Cardiac muscle cell (in vitro differentiated cells and primary cell): ENCODE results near the gene ZNF726. TPM values are rescaled to one million over a fixed set of nuclear protein-coding genes. Genes with fewer than 3 reads are reported as not detected.
"Not testable (repeated sequence)": the region's sequence is repeated elsewhere in the genome, so short reads cannot be mapped to it uniquely, and the experiment has no call there.

Source experiments
- DNase-seq, 2 donors: peaks; one replicate each; pipeline versions ENCODE4 v3.0.0 to v3.0.0-alpha.2; 2010 to 2017; ENCODE audit warnings: low read depth in 1 of 2, low spot score in 1 of 2
- H3K27ac ChIP-seq: fragments of 200-600 bp; sonication (generic); 2 replicates; pipeline ENCODE4 v1.5.1; 2016
- H3K27me3 ChIP-seq: fragments of 200-600 bp; sonication (generic); 2 replicates; pipeline ENCODE4 v1.6.0; 2016; ENCODE audit warnings: control low read depth
- H3K36me3 ChIP-seq: fragments of 200-600 bp; sonication (generic); 2 replicates; pipeline ENCODE4 v1.5.1; 2016; ENCODE audit warnings: control low read depth
- H3K4me1 ChIP-seq: fragments of 200-600 bp; sonication (generic); 2 replicates; pipeline ENCODE4 v1.8.1; 2017; ENCODE audit warnings: low read depth, mild to moderate bottlenecking, mixed run types
- H3K4me3 ChIP-seq: fragments of 200-600 bp; sonication (generic); 2 replicates; pipeline ENCODE4 v1.5.1; 2016; ENCODE audit warnings: mild to moderate bottlenecking
- H3K9me3 ChIP-seq: fragments of 200-600 bp; sonication (generic); 2 replicates; pipeline ENCODE4 v1.5.1; 2017; ENCODE audit warnings: low read depth, mild to moderate bottlenecking, control low read depth
- CTCF ChIP-seq: IDR thresholded peaks from 2 replicates; pipeline ENCODE4 v1.5.1; 2012; ENCODE audit warnings: low read depth, mild to moderate bottlenecking, low read length
- polyA plus RNA-seq: library from polyadenylated mRNA; unstranded; fragments of >200 nt; fragmentation: Nextera tagmentation; extraction: Ambion mirVana; gene quantifications from 2 replicates; pipeline ENCODE4 v1.2.1, GENCODE V29; 2016
- total RNA-seq: library from RNA; depleted of rRNA; stranded (reverse); fragments of >200 nt; gene quantifications from 2 replicates; pipeline ENCODE4 v1.2.3, GENCODE V29; 2016

The ZNF726 gene
- total and polyA plus RNA-seq, 2 experiments from 2014 or later: 1.7 to 4.0 TPM

- Histone ChIP-seq H3K4me1 (no peaks in the 10 kb centered on the region), H3K4me3 (no peak overlapping the region), H3K9me3 (no peaks in the 10 kb centered on the region), H3K27ac (no peak overlapping the region), H3K36me3 (no peaks in the 10 kb centered on the region), H3K27me3 (no peaks in the 10 kb centered on the region)
- no peak for DNase-seq
- no peak for TF ChIP-seq CTCF
Observed at GRCh38 chr19:23882493-23882892, 32.2 kb upstream of the ZNF726 start.

DNA sequence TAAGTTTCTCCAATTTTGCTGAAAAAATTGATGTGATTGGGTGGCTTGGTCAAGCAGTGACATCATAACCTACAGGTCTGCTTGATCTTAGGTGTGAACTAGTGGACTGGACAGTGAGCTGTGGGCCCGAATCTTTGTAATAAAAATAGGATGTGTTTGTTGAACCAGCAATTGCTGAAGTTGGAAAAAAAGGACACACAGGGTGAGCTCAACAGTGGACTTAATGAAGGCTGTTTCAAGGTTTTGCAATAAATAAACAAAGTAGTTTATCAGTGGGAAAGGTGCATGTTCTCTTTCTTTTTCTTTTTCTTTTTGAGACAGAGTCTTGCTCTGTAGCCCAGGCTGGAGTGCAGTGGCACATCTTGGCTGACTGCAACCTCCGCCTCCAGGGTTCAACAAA lies 30.3 kb upstream of the ZNF726 start:
- Histone ChIP-seq H3K9me3 (no peaks in the 10 kb centered on the region), H3K36me3 (no peaks in the 10 kb centered on the region), H3K4me3 (no peak overlapping the region), H3K4me1 (no peaks in the 10 kb centered on the region), H3K27ac (no peak overlapping the region), H3K27me3 (no peaks in the 10 kb centered on the region)
- no peak for DNase-seq
- TF ChIP-seq CTCF: no peak

DNA sequence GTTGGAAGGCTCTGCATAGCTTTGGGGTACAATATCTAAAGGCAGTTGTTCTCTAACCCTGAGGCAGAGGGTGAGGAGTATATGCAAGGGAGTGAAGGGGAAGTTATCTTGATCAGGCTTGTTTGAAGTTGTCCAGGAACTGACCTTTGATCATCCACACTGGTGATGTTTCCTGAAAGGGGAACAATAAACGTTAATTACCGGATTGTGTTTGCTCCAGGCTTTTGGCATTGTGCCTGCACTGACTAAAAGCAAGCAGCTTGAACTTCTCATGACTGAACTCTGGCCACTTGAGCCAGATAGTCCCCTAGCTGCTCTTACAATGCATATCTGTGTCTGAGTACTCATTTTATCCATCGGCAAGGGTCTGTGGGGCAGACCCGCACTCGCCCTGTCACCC lies 27.0 kb upstream of the ZNF726 start:
- Histone ChIP-seq H3K4me3 (no peak overlapping the region), H3K36me3 (no peaks in the 10 kb centered on the region), H3K4me1 (no peaks in the 10 kb centered on the region), H3K27ac (no peak overlapping the region), H3K9me3 (no peaks in the 10 kb centered on the region), H3K27me3 (no peaks in the 10 kb centered on the region)
- TF ChIP-seq CTCF: no peak
- no peak for DNase-seq

DNA sequence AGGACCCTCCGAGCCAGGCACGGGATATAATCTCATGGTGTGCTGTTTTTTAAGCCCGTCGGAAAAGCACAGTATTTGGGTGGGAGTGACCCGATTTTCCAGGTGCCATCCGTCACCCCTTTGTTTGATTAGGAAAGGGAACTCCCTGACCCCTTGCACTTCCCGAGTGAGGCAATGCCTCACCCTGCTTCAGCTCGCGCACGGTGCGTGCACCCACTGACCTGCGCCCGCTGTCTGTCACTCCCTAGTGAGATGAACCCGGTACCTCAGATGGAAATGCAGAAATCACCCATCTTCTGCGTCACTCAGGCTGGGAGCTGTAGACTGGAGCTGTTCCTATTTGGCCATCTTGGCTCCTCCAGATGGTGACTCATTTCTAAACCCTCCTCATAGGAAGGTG lies 18.6 kb upstream of the ZNF726 start:
- not testable (repeated sequence) for H3K27ac ChIP-seq, H3K4me1 ChIP-seq, H3K4me3 ChIP-seq, H3K27me3 ChIP-seq, DNase-seq, H3K9me3 ChIP-seq, H3K36me3 ChIP-seq

- TF ChIP-seq CTCF: no peak
- no peak for DNase-seq
- Histone ChIP-seq H3K4me1 (no peaks in the 10 kb centered on the region), H3K36me3 (no peaks in the 10 kb centered on the region), H3K27me3 (no peaks in the 10 kb centered on the region), H3K27ac (no peak overlapping the region), H3K9me3 (no peaks in the 10 kb centered on the region), H3K4me3 (no peak overlapping the region)
Observed at GRCh38 chr19:23896912-23897311, 17.8 kb upstream of the ZNF726 start.

- Histone ChIP-seq H3K4me1 (no peaks in the 10 kb centered on the region), H3K27ac (no peak overlapping the region), H3K36me3 (no peaks in the 10 kb centered on the region), H3K9me3 (no peaks in the 10 kb centered on the region), H3K4me3 (no peak overlapping the region), H3K27me3 (no peaks in the 10 kb centered on the region)
- no peak for TF ChIP-seq CTCF
- DNase-seq: no peak
Observed at GRCh38 chr19:23901360-23901759, 13.3 kb upstream of the ZNF726 start.
